ENCODE data around the gene TRAF3IP1.
A peak's percentile ranks its signal among the peaks of the same experiment; 100 is the strongest.

The TRAF3IP1 gene

GRCh38 chr2:238409341-238410199 is 89.3 kb downstream of the TRAF3IP1 start:
- no peak for DNase-seq

- no peak for DNase-seq
Observed at GRCh38 chr2:238412067-238412767, 91.9 kb downstream of the TRAF3IP1 start.

GRCh38 chr2:238413368-238413767 is 93.0 kb downstream of the TRAF3IP1 start:
- DNase-seq, result no peak

- no peak for DNase-seq
Observed at GRCh38 chr2:238415036-238415764, 94.9 kb downstream of the TRAF3IP1 start.

GRCh38 chr2:238415893-238416292 is 95.6 kb downstream of the TRAF3IP1 start:
- DNase-seq, result no peak

GRCh38 chr2:238418196-238418998 is 98.1 kb downstream of the TRAF3IP1 start:
- DNase-seq, result no peak

- no peak for DNase-seq
Observed at GRCh38 chr2:238418999-238419546, 98.8 kb downstream of the TRAF3IP1 start.

GRCh38 chr2:238420442-238420841 is 100.1 kb downstream of the TRAF3IP1 start:
- no peak for DNase-seq

- DNase-seq, result no peak
Observed at GRCh38 chr2:238420878-238421694, 100.8 kb downstream of the TRAF3IP1 start.

GRCh38 chr2:238421695-238422035 is 101.3 kb downstream of the TRAF3IP1 start:
- DNase-seq, result no peak

- DNase-seq, result no peak
Observed at GRCh38 chr2:238422285-238422684, 102.0 kb downstream of the TRAF3IP1 start.

GRCh38 chr2:238422940-238423339 is 102.6 kb downstream of the TRAF3IP1 start:
- no peak for DNase-seq

GRCh38 chr2:238423561-238424312 is 103.4 kb downstream of the TRAF3IP1 start:
- no peak for DNase-seq

GRCh38 chr2:238424313-238424700 is 104.0 kb downstream of the TRAF3IP1 start:
- DNase-seq, result no peak

GRCh38 chr2:238425505-238425978 is 105.2 kb downstream of the TRAF3IP1 start:
- no peak for DNase-seq

GRCh38 chr2:238425979-238426567 is 105.8 kb downstream of the TRAF3IP1 start:
- DNase-seq, result peak; percentile 8 to 15

GRCh38 chr2:238426568-238427434 is 106.5 kb downstream of the TRAF3IP1 start, which contains the start of gene ASB1:
ASB1 (plus strand) TSS chr2:238426927; CDS start chr2:238427071, 144 bp downstream.
- peak; percentile 74 to 75 for DNase-seq

GRCh38 chr2:238427435-238428162 is 107.3 kb downstream of the TRAF3IP1 start:
- peak; percentile 22 to 73 for DNase-seq

Measured in inflammatory macrophage (primary cell).